OCI-LY1 (cell line): Measurements from ENCODE around the gene BCL2L15.
"Not testable (repeated sequence)": the region's sequence is repeated elsewhere in the genome, so short reads cannot be mapped to it uniquely, and the experiment has no call there.

Experiments
- H2AFZ ChIP-seq: fragments of 200-600 bp; sonication (generic), shearing (Covaris generic); 2 replicates; pipeline ENCODE4 v1.6.0; 2014; ENCODE audit warnings: antibody characterized with exemption, mild to moderate bottlenecking, low read length
- H3F3A ChIP-seq: fragments of 200-600 bp; sonication (generic), shearing (Covaris generic); 2 replicates; pipeline ENCODE4 v1.6.0; 2014; ENCODE audit warnings: mild to moderate bottlenecking, antibody characterized with exemption, low read length, moderate library complexity; ENCODE audit not compliant: insufficient read depth
- H3K27ac ChIP-seq: fragments of 200-600 bp; sonication (generic); 2 replicates; pipeline ENCODE4 v1.5.1; 2014; ENCODE audit warnings: low read length, mixed run types, mild to moderate bottlenecking, low read depth; ENCODE audit not compliant: poor library complexity, severe bottlenecking
- H3K27me3 ChIP-seq: fragments of 200-600 bp; sonication (generic); 2 replicates; pipeline ENCODE4 v1.6.0; 2014; ENCODE audit warnings: antibody characterized with exemption, mild to moderate bottlenecking, low read length, moderate library complexity; ENCODE audit not compliant: insufficient read depth
- H3K36me3 ChIP-seq: fragments of 200-600 bp; sonication (generic); 2 replicates; pipeline ENCODE4 v1.6.1; 2014; ENCODE audit warnings: mild to moderate bottlenecking, antibody characterized with exemption, low read length, moderate library complexity, mixed read lengths; ENCODE audit not compliant: insufficient read depth
- H3K4me1 ChIP-seq: fragments of 200-600 bp; sonication (generic); 2 replicates; pipeline ENCODE4 v1.5.1; 2014; ENCODE audit warnings: mild to moderate bottlenecking, low read length, moderate library complexity; ENCODE audit not compliant: insufficient read depth, severe bottlenecking
- H3K4me2 ChIP-seq: fragments of 200-600 bp; sonication (generic), shearing (Covaris generic); 2 replicates; pipeline ENCODE4 v1.6.1; 2014; ENCODE audit warnings: low read length
- H3K4me3 ChIP-seq: fragments of 200-600 bp; sonication (generic); 2 replicates; pipeline ENCODE4 v1.5.1; 2014; ENCODE audit warnings: low read length, low read depth, mild to moderate bottlenecking, mixed read lengths; ENCODE audit not compliant: poor library complexity, severe bottlenecking
- H3K79me2 ChIP-seq: fragments of 200-600 bp; shearing (Covaris generic); 2 replicates; pipeline ENCODE4 v1.6.1; 2016; ENCODE audit warnings: mixed run types, low read length, mixed read lengths; ENCODE audit not compliant: insufficient read depth
- H3K9ac ChIP-seq: fragments of 200-600 bp; sonication (generic), shearing (Covaris generic); 2 replicates; pipeline ENCODE4 v1.6.1; 2014; ENCODE audit warnings: mild to moderate bottlenecking, low read length, mixed read lengths
- H3K9me2 ChIP-seq: fragments of 200-600 bp; sonication (generic), shearing (Covaris generic); 2 replicates; pipeline ENCODE4 v1.6.1; 2014; ENCODE audit warnings: low read depth, mild to moderate bottlenecking, low read length, mixed read lengths
- H3K9me3 ChIP-seq: fragments of 200-600 bp; shearing (Covaris generic); 2 replicates; pipeline ENCODE4 v1.6.1; 2014; ENCODE audit warnings: low read length, mixed read lengths
- H4K20me1 ChIP-seq: fragments of 200-600 bp; sonication (generic), shearing (Covaris generic); 2 replicates; pipeline ENCODE4 v1.6.0; 2016; ENCODE audit warnings: mild to moderate bottlenecking, low read length; ENCODE audit not compliant: insufficient read depth
- CTCF ChIP-seq: fragments of 200-600 bp; sonication (generic), shearing (Covaris generic); IDR thresholded peaks from 2 replicates; pipeline ENCODE4 v1.5.1; 2017; ENCODE audit warnings: mild to moderate bottlenecking, antibody characterized with exemption, low read length, moderate library complexity, mixed read lengths
- EZH2 ChIP-seq: fragments of 200-600 bp; sonication (generic), shearing (Covaris generic); IDR thresholded peaks from 2 replicates; pipeline ENCODE4 v1.8.0; 2017; ENCODE audit warnings: borderline replicate concordance, mixed run types, mild to moderate bottlenecking, antibody characterized with exemption, low read length, moderate library complexity, mixed read lengths

BCL2L15 gene

GRCh38 chr1:113855630-113856400 is 31.6 kb downstream of the BCL2L15 start:
- H4K20me1 ChIP-seq, result no peaks in the 10 kb centered on the region
- no peaks in the 10 kb centered on the region for H3F3A ChIP-seq
- no peak overlapping the region for H3K9ac ChIP-seq
- TF ChIP-seq EZH2, result no peak
- TF ChIP-seq CTCF, result no peak
- no peaks in the 10 kb centered on the region for H3K79me2 ChIP-seq
- H3K9me2 ChIP-seq, result no peaks in the 10 kb centered on the region
- no peaks in the 10 kb centered on the region for H3K9me3 ChIP-seq
- no peaks in the 10 kb centered on the region for H3K27me3 ChIP-seq
- H2AFZ ChIP-seq, result no peak overlapping the region
- peaks cover 70% of the 10 kb centered on the region for H3K36me3 ChIP-seq
- no peak overlapping the region for H3K4me2 ChIP-seq
- H3K4me3 ChIP-seq, result no peak overlapping the region
- H3K4me1 ChIP-seq, result peaks cover 29% of the 10 kb centered on the region
- no peak overlapping the region for H3K27ac ChIP-seq

- H3K27me3 ChIP-seq, result no peaks in the 10 kb centered on the region
- no peak for TF ChIP-seq EZH2
- TF ChIP-seq CTCF, result no peak
- no peaks in the 10 kb centered on the region for H3F3A ChIP-seq
- H3K36me3 ChIP-seq, result peaks cover 80% of the 10 kb centered on the region
- no peak overlapping the region for H3K4me2 ChIP-seq
- H3K4me3 ChIP-seq, result no peak overlapping the region
- no peak overlapping the region for H2AFZ ChIP-seq
- H3K9ac ChIP-seq, result no peak overlapping the region
- H3K27ac ChIP-seq, result no peak overlapping the region
- no peaks in the 10 kb centered on the region for H3K9me2 ChIP-seq
- H3K9me3 ChIP-seq, result no peaks in the 10 kb centered on the region
- no peaks in the 10 kb centered on the region for H4K20me1 ChIP-seq
- no peaks in the 10 kb centered on the region for H3K79me2 ChIP-seq
- peaks cover 13% of the 10 kb centered on the region for H3K4me1 ChIP-seq
Measured at GRCh38 chr1:113854234-113854633, 33.1 kb downstream of the BCL2L15 start.

- H3K9me3 ChIP-seq, H3K4me3 ChIP-seq, H3K27me3 ChIP-seq, H3F3A ChIP-seq, H3K9me2 ChIP-seq, H3K9ac ChIP-seq, H3K4me1 ChIP-seq, H3K79me2 ChIP-seq, H3K4me2 ChIP-seq, H3K27ac ChIP-seq, H4K20me1 ChIP-seq, H2AFZ ChIP-seq: not testable (repeated sequence)
- H3K36me3 ChIP-seq, result peaks cover 82% of the 10 kb centered on the region
Measured at GRCh38 chr1:113852694-113853093, 34.7 kb downstream of the BCL2L15 start.
